ENCODE measurements around the gene MARCHF10.
"Not testable (repeated sequence)": the region's sequence is repeated elsewhere in the genome, so short reads cannot be mapped to it uniquely, and the experiment has no call there.

Gene MARCHF10

DNA sequence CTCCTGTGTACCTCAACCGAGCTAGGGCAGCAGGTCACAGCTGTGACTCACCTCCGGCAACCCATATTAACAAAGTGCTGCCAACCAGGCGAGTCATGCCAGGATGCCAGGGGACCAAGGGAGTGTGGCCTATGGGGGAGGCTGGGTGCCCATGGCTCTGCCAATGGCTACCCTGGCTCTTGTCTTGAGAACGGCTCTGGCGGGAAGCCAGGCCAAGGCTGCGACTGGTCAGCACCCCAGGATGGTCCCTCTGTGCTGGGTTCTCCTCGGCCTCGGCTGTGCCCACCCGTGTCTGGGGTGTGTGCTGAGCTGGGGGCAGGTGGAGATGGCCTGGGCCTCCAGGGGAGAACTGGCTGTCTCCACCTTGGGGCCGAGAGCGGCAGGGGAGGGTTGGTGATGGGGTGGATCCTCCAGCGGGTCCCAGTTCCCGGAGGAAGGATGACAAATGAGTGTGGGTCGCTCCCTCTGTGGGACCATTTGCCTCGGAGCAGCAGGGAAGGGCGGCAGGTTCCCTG is 104.8 kb downstream of the MARCHF10 start:
- Histone ChIP-seq H3K27me3 (replicated peaks; ENCODE audit: control insufficient read depth, insufficient read depth, low read length, poor library complexity, severe bottlenecking) (no peaks in the 10 kb centered on the region), H3K9me3 (ENCODE audit: control insufficient read depth, low read length) (no peaks in the 10 kb centered on the region), H3K27ac (ENCODE audit: insufficient read depth, low read length, poor library complexity, severe bottlenecking) (no peak overlapping the region), H3K36me3 (ENCODE audit: control insufficient read depth, insufficient read depth, low read length) (no peaks in the 10 kb centered on the region), H3K4me1 (ENCODE audit: control insufficient read depth, insufficient read depth, low read length, poor library complexity, severe bottlenecking) (peaks cover 11% of the 10 kb centered on the region), H3K4me3 (ENCODE audit: insufficient read depth, low read depth, low read length, poor library complexity, severe bottlenecking) (peak overlapping the region; percentile 54)
- DNase-seq, result no peak

GRCh38 chr17:62702746-62703260 is 105.3 kb downstream of the MARCHF10 start:
- Histone ChIP-seq H3K27me3 (replicated peaks; ENCODE audit: control insufficient read depth, insufficient read depth, low read length, poor library complexity, severe bottlenecking) (no peaks in the 10 kb centered on the region), H3K36me3 (ENCODE audit: control insufficient read depth, insufficient read depth, low read length) (no peaks in the 10 kb centered on the region), H3K27ac (ENCODE audit: insufficient read depth, low read length, poor library complexity, severe bottlenecking) (no peak overlapping the region), H3K4me1 (ENCODE audit: control insufficient read depth, insufficient read depth, low read length, poor library complexity, severe bottlenecking) (peaks cover 11% of the 10 kb centered on the region), H3K4me3 (ENCODE audit: insufficient read depth, low read depth, low read length, poor library complexity, severe bottlenecking) (no peak overlapping the region), H3K9me3 (ENCODE audit: control insufficient read depth, low read length) (no peaks in the 10 kb centered on the region)
- DNase-seq, result no peak

- DNase-seq, result no peak
- no peak overlapping the region for H3K4me3 ChIP-seq (ENCODE audit: insufficient read depth, low read depth, low read length, poor library complexity, severe bottlenecking)
- peaks cover 11% of the 10 kb centered on the region for H3K4me1 ChIP-seq (ENCODE audit: control insufficient read depth, insufficient read depth, low read length, poor library complexity, severe bottlenecking)
- no peak overlapping the region for H3K27ac ChIP-seq (ENCODE audit: insufficient read depth, low read length, poor library complexity, severe bottlenecking)
- no peaks in the 10 kb centered on the region for H3K27me3 ChIP-seq (replicated peaks; ENCODE audit: control insufficient read depth, insufficient read depth, low read length, poor library complexity, severe bottlenecking)
- no peaks in the 10 kb centered on the region for H3K9me3 ChIP-seq (ENCODE audit: control insufficient read depth, low read length)
- no peaks in the 10 kb centered on the region for H3K36me3 ChIP-seq (ENCODE audit: control insufficient read depth, insufficient read depth, low read length)
These were observed 106.4 kb downstream of the MARCHF10 start for GRCh38 chr17:62701706-62702085.

GRCh38 chr17:62700964-62701705 is 107.0 kb downstream of the MARCHF10 start:
- H3K4me3 ChIP-seq (ENCODE audit: insufficient read depth, low read depth, low read length, poor library complexity, severe bottlenecking), result no peak overlapping the region
- no peak overlapping the region for H3K27ac ChIP-seq (ENCODE audit: insufficient read depth, low read length, poor library complexity, severe bottlenecking)
- H3K27me3 ChIP-seq (replicated peaks; ENCODE audit: control insufficient read depth, insufficient read depth, low read length, poor library complexity, severe bottlenecking), result no peaks in the 10 kb centered on the region
- H3K4me1 ChIP-seq (ENCODE audit: control insufficient read depth, insufficient read depth, low read length, poor library complexity, severe bottlenecking), result peaks cover 11% of the 10 kb centered on the region
- DNase-seq, result no peak
- H3K36me3 ChIP-seq (ENCODE audit: control insufficient read depth, insufficient read depth, low read length), result no peaks in the 10 kb centered on the region
- no peaks in the 10 kb centered on the region for H3K9me3 ChIP-seq (ENCODE audit: control insufficient read depth, low read length)

- not testable (repeated sequence) for H3K27ac ChIP-seq (ENCODE audit: insufficient read depth, low read length, poor library complexity, severe bottlenecking); H3K4me1 ChIP-seq (ENCODE audit: control insufficient read depth, insufficient read depth, low read length, poor library complexity, severe bottlenecking); H3K27me3 ChIP-seq (replicated peaks; ENCODE audit: control insufficient read depth, insufficient read depth, low read length, poor library complexity, severe bottlenecking); H3K9me3 ChIP-seq (ENCODE audit: control insufficient read depth, low read length); H3K4me3 ChIP-seq (ENCODE audit: insufficient read depth, low read depth, low read length, poor library complexity, severe bottlenecking); H3K36me3 ChIP-seq (ENCODE audit: control insufficient read depth, insufficient read depth, low read length); DNase-seq
These were observed 109.7 kb downstream of the MARCHF10 start for GRCh38 chr17:62698459-62698858.

- Histone ChIP-seq H3K4me1 (ENCODE audit: control insufficient read depth, insufficient read depth, low read length, poor library complexity, severe bottlenecking) (no peaks in the 10 kb centered on the region), H3K27ac (ENCODE audit: insufficient read depth, low read length, poor library complexity, severe bottlenecking) (no peak overlapping the region)
- DNase-seq, result no peak
These were observed 111.2 kb downstream of the MARCHF10 start for GRCh38 chr17:62696726-62697490.

GRCh38 chr17:62696256-62696655 is 111.9 kb downstream of the MARCHF10 start:
- DNase-seq, result no peak
- H3K27me3 ChIP-seq (replicated peaks; ENCODE audit: control insufficient read depth, insufficient read depth, low read length, poor library complexity, severe bottlenecking), result no peaks in the 10 kb centered on the region
- no peaks in the 10 kb centered on the region for H3K9me3 ChIP-seq (ENCODE audit: control insufficient read depth, low read length)
- H3K27ac ChIP-seq (ENCODE audit: insufficient read depth, low read length, poor library complexity, severe bottlenecking), result no peak overlapping the region
- H3K4me3 ChIP-seq (ENCODE audit: insufficient read depth, low read depth, low read length, poor library complexity, severe bottlenecking), result no peak overlapping the region
- no peaks in the 10 kb centered on the region for H3K4me1 ChIP-seq (ENCODE audit: control insufficient read depth, insufficient read depth, low read length, poor library complexity, severe bottlenecking)
- H3K36me3 ChIP-seq (ENCODE audit: control insufficient read depth, insufficient read depth, low read length), result no peaks in the 10 kb centered on the region

More at GRCh38 chr17:62696726-62697490, 111.2 kb downstream of the MARCHF10 start:
- no peaks in the 10 kb centered on the region for H3K36me3 ChIP-seq (ENCODE audit: control insufficient read depth, insufficient read depth, low read length)
- H3K27me3 ChIP-seq (replicated peaks; ENCODE audit: control insufficient read depth, insufficient read depth, low read length, poor library complexity, severe bottlenecking), result no peaks in the 10 kb centered on the region
- no peaks in the 10 kb centered on the region for H3K9me3 ChIP-seq (ENCODE audit: control insufficient read depth, low read length)
- no peak overlapping the region for H3K4me3 ChIP-seq (ENCODE audit: insufficient read depth, low read depth, low read length, poor library complexity, severe bottlenecking)

DNA sequence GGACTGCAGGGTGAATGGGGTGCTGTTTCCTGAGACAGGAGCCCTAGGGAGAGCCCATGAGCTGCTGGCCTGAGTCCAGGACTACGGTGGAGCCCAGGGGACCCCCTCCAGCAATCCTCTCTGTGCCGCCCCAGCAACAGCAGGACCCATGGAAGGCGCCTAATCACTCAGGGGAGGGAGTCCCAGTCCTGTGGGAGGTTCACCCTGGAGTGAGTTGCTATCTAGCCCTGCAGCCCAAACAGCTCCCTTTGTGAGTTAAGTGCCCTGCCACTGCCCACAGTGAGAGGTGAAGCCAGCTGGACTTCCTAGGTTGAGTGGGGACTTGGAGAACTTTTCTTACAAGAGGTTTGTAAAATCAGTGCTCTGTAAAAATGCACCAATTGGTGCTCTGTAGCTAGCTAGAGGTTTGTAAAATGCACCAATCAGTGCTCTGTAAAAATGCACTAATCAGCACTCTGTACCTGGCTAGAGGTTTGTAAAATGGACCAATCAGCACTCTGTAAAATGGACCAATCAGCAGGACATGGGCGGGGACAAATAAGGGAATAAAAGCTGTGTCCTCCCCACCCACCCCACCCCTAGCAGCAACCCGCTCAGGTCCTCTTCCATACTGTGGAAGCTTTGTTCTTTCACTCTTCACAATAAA is 112.9 kb downstream of the MARCHF10 start:
- not testable (repeated sequence) for H3K9me3 ChIP-seq (ENCODE audit: control insufficient read depth, low read length); H3K4me1 ChIP-seq (ENCODE audit: control insufficient read depth, insufficient read depth, low read length, poor library complexity, severe bottlenecking); H3K27me3 ChIP-seq (replicated peaks; ENCODE audit: control insufficient read depth, insufficient read depth, low read length, poor library complexity, severe bottlenecking); H3K27ac ChIP-seq (ENCODE audit: insufficient read depth, low read length, poor library complexity, severe bottlenecking); DNase-seq; H3K4me3 ChIP-seq (ENCODE audit: insufficient read depth, low read depth, low read length, poor library complexity, severe bottlenecking); H3K36me3 ChIP-seq (ENCODE audit: control insufficient read depth, insufficient read depth, low read length)

- H3K4me1 ChIP-seq (ENCODE audit: control insufficient read depth, insufficient read depth, low read length, poor library complexity, severe bottlenecking), result no peaks in the 10 kb centered on the region
- no peaks in the 10 kb centered on the region for H3K27me3 ChIP-seq (replicated peaks; ENCODE audit: control insufficient read depth, insufficient read depth, low read length, poor library complexity, severe bottlenecking)
- H3K36me3 ChIP-seq (ENCODE audit: control insufficient read depth, insufficient read depth, low read length), result no peaks in the 10 kb centered on the region
- H3K4me3 ChIP-seq (ENCODE audit: insufficient read depth, low read depth, low read length, poor library complexity, severe bottlenecking), result no peak overlapping the region
- no peak for DNase-seq
- H3K9me3 ChIP-seq (ENCODE audit: control insufficient read depth, low read length), result no peaks in the 10 kb centered on the region
- no peak overlapping the region for H3K27ac ChIP-seq (ENCODE audit: insufficient read depth, low read length, poor library complexity, severe bottlenecking)
These were observed 114.3 kb downstream of the MARCHF10 start for GRCh38 chr17:62693616-62694409.

All from effector memory CD4-positive, alpha-beta T cell (primary cell).